IMR-90 (cell line): ENCODE measurements around the gene TRNT1. TPM values are rescaled to one million over a fixed set of nuclear protein-coding genes. Genes with fewer than 3 reads are reported as not detected.

ENCODE experiments used
- ATAC-seq: fragments of 200-7000 bp; cut with Tn5 transposase; 2 replicates; pipeline ENCODE4 v1.9.1; 2020; ENCODE audit warnings: low read depth, mild to moderate bottlenecking, moderate library complexity
- Bru-seq: library from RNA; stranded (reverse); fragments of 400-500 nt; gene quantifications from one replicate; lab custom pipeline; 2021; lab: Mats Ljungman, UMichigan
- BruChase-seq, 2 experiments: library from RNA; stranded (reverse); fragments of 400-500 nt; gene quantifications; one replicate each; lab custom pipeline; 2021; lab: Mats Ljungman, UMichigan
- BruUV-seq: library from RNA; stranded (reverse); fragments of 400-500 nt; replicated peaks from 2 replicates; lab custom pipeline; 2021; lab: Mats Ljungman, UMichigan
- CTCF ChIA-PET: fragments of 300-600 bp; formaldehyde crosslinking; extraction: SDS; loops from one replicate; lab custom pipeline; 2021; ENCODE audit warnings: antibody characterized with exemption; lab: Yijun Ruan, JAX
- POLR2A ChIA-PET: fragments of 300-600 bp; sonication (Branson Sonifier 250); formaldehyde crosslinking; loops from one replicate; lab custom pipeline; 2022; ENCODE audit warnings: antibody characterized with exemption; ENCODE audit not compliant: unreplicated experiment; lab: Charles Lee
- DNase-seq: peaks from one replicate; pipeline ENCODE4 v3.0.0; 2013
- H2AFZ ChIP-seq: replicated peaks from 2 replicates; pipeline ENCODE3; 2013; ENCODE audit warnings: low read length, mild to moderate bottlenecking; ENCODE audit not compliant: poor library complexity
- H2AK5ac ChIP-seq: 2 replicates; pipeline ENCODE4 v1.6.1; 2013; ENCODE audit warnings: low read depth, low read length, inconsistent platforms
- H2AK9ac ChIP-seq: replicated peaks from 2 replicates; pipeline ENCODE3; 2013; ENCODE audit warnings: mild to moderate bottlenecking, low read depth, low read length, moderate library complexity; ENCODE audit not compliant: poor library complexity
- H2BK120ac ChIP-seq: 2 replicates; pipeline ENCODE4 v1.6.1; 2013; ENCODE audit warnings: low read depth, low read length, inconsistent platforms
- H2BK15ac ChIP-seq: 3 replicates; pipeline ENCODE4 v1.6.1; 2013; ENCODE audit warnings: low read depth, low read length, inconsistent platforms
- H2BK20ac ChIP-seq: 2 replicates; pipeline ENCODE4 v1.6.1; 2013; ENCODE audit warnings: low read depth, mild to moderate bottlenecking, inconsistent platforms, low read length, moderate library complexity
- H2BK5ac ChIP-seq: 2 replicates; pipeline ENCODE4 v1.6.1; 2013; ENCODE audit warnings: mild to moderate bottlenecking, low read depth, low read length, inconsistent platforms; ENCODE audit not compliant: poor library complexity, severe bottlenecking
- H3K14ac ChIP-seq: replicated peaks from 2 replicates; pipeline ENCODE4 v1.6.1; 2013; ENCODE audit warnings: low read depth, low read length, inconsistent platforms
- H3K18ac ChIP-seq: 2 replicates; pipeline ENCODE4 v1.6.1; 2013; ENCODE audit warnings: low read depth, low read length, control low read depth
- H3K23ac ChIP-seq: 2 replicates; pipeline ENCODE4 v1.6.1; 2013; ENCODE audit warnings: low read depth, low read length, inconsistent platforms
- H3K27ac ChIP-seq: 2 replicates; pipeline ENCODE4 v1.5.1; 2013; ENCODE audit warnings: mild to moderate bottlenecking, control low read depth, low read length; ENCODE audit not compliant: insufficient read depth
- H3K27me3 ChIP-seq: 2 replicates; pipeline ENCODE4 v1.6.1; 2013; ENCODE audit warnings: low read length; ENCODE audit not compliant: control insufficient read depth, insufficient read depth
- H3K36me3 ChIP-seq: 2 replicates; pipeline ENCODE4 v1.6.1; 2013; ENCODE audit warnings: low read length, mixed read lengths; ENCODE audit not compliant: control insufficient read depth, insufficient read depth
- H3K4ac ChIP-seq: 2 replicates; pipeline ENCODE4 v1.6.1; 2013; ENCODE audit warnings: low read depth, low read length, inconsistent platforms
- H3K4me1 ChIP-seq: 2 replicates; pipeline ENCODE4 v1.6.1; 2013; ENCODE audit warnings: low read length, mixed read lengths; ENCODE audit not compliant: control insufficient read depth, insufficient read depth
- H3K4me2 ChIP-seq: 2 replicates; pipeline ENCODE4 v1.6.1; 2013; ENCODE audit warnings: low read depth, mild to moderate bottlenecking, control low read depth, low read length, moderate library complexity
- H3K4me3 ChIP-seq: 2 replicates; pipeline ENCODE4 v1.5.1; 2013; ENCODE audit warnings: low read depth, mild to moderate bottlenecking, control low read depth, low read length, moderate library complexity; ENCODE audit not compliant: insufficient read depth
- H3K56ac ChIP-seq: 2 replicates; pipeline ENCODE4 v1.6.1; 2013; ENCODE audit warnings: low read length, inconsistent platforms; ENCODE audit not compliant: insufficient read depth; ENCODE audit errors: extremely low read depth
- H3K79me1 ChIP-seq, 2 experiments: 2 replicates each; pipeline ENCODE4 v1.6.1; 2013; ENCODE audit warnings: low read length in 2 of 2, inconsistent platforms in 1 of 2, low read depth in 1 of 2
- H3K9ac ChIP-seq: 2 replicates; pipeline ENCODE4 v1.6.1; 2013; ENCODE audit warnings: low read depth, low read length, control low read depth
- H3K9me1 ChIP-seq: 2 replicates; pipeline ENCODE4 v1.6.1; 2013; ENCODE audit warnings: low read length, inconsistent platforms; ENCODE audit not compliant: insufficient read depth
- H3K9me3 ChIP-seq: 2 replicates; pipeline ENCODE4 v1.6.1; 2013; ENCODE audit warnings: low read length; ENCODE audit not compliant: control insufficient read depth, insufficient read depth
- H4K20me1 ChIP-seq: 2 replicates; pipeline ENCODE4 v1.6.1; 2013; ENCODE audit warnings: low read length, inconsistent platforms; ENCODE audit not compliant: insufficient read depth
- H4K5ac ChIP-seq: 2 replicates; pipeline ENCODE4 v1.6.1; 2013; ENCODE audit warnings: mild to moderate bottlenecking, low read depth, low read length, control low read depth
- H4K8ac ChIP-seq, 2 experiments: 2 replicates each; pipeline ENCODE4 v1.6.1; 2013; ENCODE audit warnings: low read depth in 2 of 2, low read length in 2 of 2, control low read depth in 1 of 2, inconsistent platforms in 1 of 2
- H4K91ac ChIP-seq: 2 replicates; pipeline ENCODE4 v1.6.1; 2013; ENCODE audit warnings: low read depth, low read length, inconsistent platforms; ENCODE audit not compliant: insufficient read depth
- BHLHE40 ChIP-seq: fragments of 150-350 bp; IDR thresholded peaks from 2 replicates; pipeline ENCODE4 v1.6.1; 2016; ENCODE audit warnings: mild to moderate bottlenecking, low read depth, low read length
- CEBPB ChIP-seq: IDR thresholded peaks from 2 replicates; pipeline ENCODE4 v1.6.1; 2012; ENCODE audit warnings: low read depth, low read length, improper control_type of control experiment
- ELK1 ChIP-seq: fragments of 150-350 bp; IDR thresholded peaks from 2 replicates; pipeline ENCODE4 v1.6.1; 2016; ENCODE audit warnings: low read depth, mild to moderate bottlenecking, low read length, moderate library complexity, borderline replicate concordance
- MAZ ChIP-seq: IDR thresholded peaks from 2 replicates; pipeline ENCODE4 v1.6.1; 2012; ENCODE audit warnings: low read depth, mild to moderate bottlenecking, low read length, improper control_type of control experiment, moderate library complexity, borderline replicate concordance
- MXI1 ChIP-seq: IDR thresholded peaks from 2 replicates; pipeline ENCODE4 v1.6.1; 2012; ENCODE audit warnings: low read depth, mild to moderate bottlenecking, low read length, moderate library complexity, borderline replicate concordance
- NFE2L2 ChIP-seq: fragments of 150-350 bp; IDR thresholded peaks from 2 replicates; pipeline ENCODE4 v1.6.1; 2016; ENCODE audit warnings: low read depth, mild to moderate bottlenecking, low read length
- POLR2A ChIP-seq: IDR thresholded peaks from 2 replicates; pipeline ENCODE4 v1.6.1; 2012; ENCODE audit warnings: mild to moderate bottlenecking, low read depth, low read length
- SMC3 ChIP-seq: fragments of 150-350 bp; IDR thresholded peaks from 2 replicates; pipeline ENCODE4 v1.6.1; 2016; ENCODE audit warnings: low read depth, mild to moderate bottlenecking, antibody characterized with exemption, low read length, moderate library complexity
- USF2 ChIP-seq: fragments of 150-350 bp; IDR thresholded peaks from 2 replicates; pipeline ENCODE4 v1.6.1; 2017; ENCODE audit warnings: mild to moderate bottlenecking, antibody characterized with exemption, low read length, low read depth
- WGBS, 2 experiments: methylation state at CpG; one replicate each; pipeline versions ENCODE4 v1.1.5 to v1.1.7; 2013; ENCODE audit warnings: missing lambda C conversion rate in 2 of 2; ENCODE audit not compliant: insufficient read length in 1 of 2; ENCODE audit errors: extremely low coverage in 2 of 2; 5-methylcytosine and 5-hydroxymethylcytosine counted together
- dilution Hi-C: fragments of 300-500 bp; cut with HindIII; formaldehyde crosslinking; loops from one replicate; pipeline ENCODE4 v1.14.3; 2018; ENCODE audit warnings: low sequenced_read_pairs; ENCODE audit not compliant: unreplicated experiment
- in situ Hi-C: fragments of 300-500 bp; cut with MboI; formaldehyde crosslinking; loops from 3 replicates; pipeline ENCODE4 v1.14.3; 2019; ENCODE audit warnings: low sequenced_read_pairs, inconsistent platforms, mixed read lengths
- intact Hi-C: fragments of 100-400 bp; cut with micrococcal nuclease; formaldehyde crosslinking; loops from 2 replicates; pipeline ENCODE4 v1.10.0; 2022
- long read RNA-seq: library from polyadenylated mRNA; unstranded; transcript quantifications from one replicate; pipeline ENCODE4 v2.0.0, GENCODE V29; 2021; ENCODE audit not compliant: unreplicated experiment
- polyA plus RNA-seq, 3 experiments: library from polyadenylated mRNA; depleted of rRNA; stranded (reverse); fragments of >200 nt; gene quantifications; 2 replicates each; pipeline ENCODE4 v1.2.3, GENCODE V29; 2012; ENCODE audit warnings: low replicate concordance in 1 of 3
- total RNA-seq: library from RNA; depleted of rRNA; stranded (reverse); fragments of >200 nt; gene quantifications from 2 replicates; pipeline ENCODE4 v1.2.3, GENCODE V29; 2012; rRNA removed

The TRNT1 gene
- total RNA-seq = 11.8 and 25.0 TPM in 2 replicates
- polyA plus RNA-seq (2012; rRNA removed) = 8.3 and 12.3 TPM in 2 replicates
- 2.2 and 2.3 TPM in 2 replicates for polyA plus RNA-seq (2012; cell fraction: cytosol; rRNA removed)
- polyA plus RNA-seq (2012; cell fraction: nucleus; rRNA removed; ENCODE audit: low replicate concordance) = 4.0 and 15.4 TPM in 2 replicates
- Bru-seq, nascent RNA = percentile 92 among the genes with signal in this experiment
- BruChase-seq, experiment 1, labeled RNA remaining after a 6-hour chase = percentile 74 among the genes with signal in this experiment
- BruChase-seq, experiment 2, labeled RNA remaining after a 2-hour chase = percentile 79 among the genes with signal in this experiment
- long read RNA-seq, transcript TRNT1-201 (8 exons, 2,276 nt) = major isoform, 39 of 63 reads
- long read RNA-seq, partial matches to known transcripts = 7 of 63 reads
- long read RNA-seq, other reads (novel, unspliced or antisense) = 17 of 63 reads

GRCh38 chr3:3126477-3127431 lies at the start of gene TRNT1:
Gene TRNT1, plus strand, starts transcription at chr3:3126940. Its CDS starts 2,101 bp downstream, at chr3:3129041.
- H3K9ac ChIP-seq = peak within 1 kb of the TSS; percentile 100
- no peaks in the 10 kb centered on the region for H3K9me3 ChIP-seq
- POLR2A ChIA-PET = no interaction called here

More at GRCh38 chr3:3126477-3127431, at the start of gene TRNT1:
- Histone ChIP-seq H3K4ac (peak within 1 kb of the TSS; percentile 81), H2BK5ac (peak within 1 kb of the TSS; percentile 92), H3K56ac (peak within 1 kb of the TSS; percentile 85), H3K4me3 (peak within 1 kb of the TSS; percentile 99), H3K36me3 (peaks cover 12% of the 10 kb centered on the region), H3K23ac (peak within 1 kb of the TSS; percentile 58), H2BK120ac (peak within 1 kb of the TSS; percentile 4), H3K79me1 (peaks cover 10 to 19% of the 10 kb centered on the region in 2 experiments), H2AK9ac (peak within 1 kb of the TSS; percentile 88), H3K4me1 (peaks cover 5% of the 10 kb centered on the region), H3K27me3 (no peaks in the 10 kb centered on the region), H2AK5ac (peak within 1 kb of the TSS; percentile 62), H2BK20ac (0 out of 2 replicates have a peak within 1 kb of the TSS, but pooled peaks have one; percentile 1), H3K4me2 (peak within 1 kb of the TSS; percentile 98), H3K9me1 (no peaks in the 10 kb centered on the region; the same call in 1 of the 2 replicates), H4K91ac (peak within 1 kb of the TSS; percentile 85), H4K5ac (peak within 1 kb of the TSS; percentile 99), H2AFZ (peak within 1 kb of the TSS; percentile 92), H3K14ac (peak within 1 kb of the TSS; percentile 84), H2BK15ac (peak within 1 kb of the TSS; percentile 48; the same call in 1 of the 3 replicates), H3K27ac (peak within 1 kb of the TSS; percentile 99), H3K18ac (peak within 1 kb of the TSS; percentile 94), H4K20me1 (no peaks in the 10 kb centered on the region; the same call in 1 of the 2 replicates), H4K8ac (peak within 1 kb of the TSS; percentile 86 to 100)
- BruUV-seq = no TSS peak
- CTCF ChIA-PET = no interaction called here
- peak; percentile 91 for DNase-seq
- dilution Hi-C loops = no loop called here
- 1% methylated on average over 26 of the region's 100 CpGs; no CpG with 5 or more reads in 1 of the 2 experiments for WGBS, 2 experiments
- intact Hi-C loops = loop anchor here (1.0 kb wide), 1 partner anchor 95 kb away; no protein-coding TSS in a partner anchor
- in situ Hi-C loops = no loop called here
- peak; percentile 97 for ATAC-seq
- peak; percentile 65; the same call in 1 of the 2 replicates for TF ChIP-seq MXI1
- TF ChIP-seq BHLHE40 = peak; percentile 49; the same call in 1 of the 2 replicates
- no peak for TF ChIP-seq NFE2L2
- TF ChIP-seq POLR2A = peak; percentile 97
- no peak; the same call in 1 of the 2 replicates for TF ChIP-seq ELK1
- no peak for TF ChIP-seq CEBPB
- TF ChIP-seq USF2 = peak; percentile 86
- no peak for TF ChIP-seq SMC3
- peak; percentile 73; the same call in 1 of the 2 replicates for TF ChIP-seq MAZ
